Activated T-helper 17 cell treated with anti-CD3 and anti-CD28 coated beads, Interleukin-2, amount 50 U/mL, for 72 hours (primary cell): ENCODE data around the gene SH3RF2. TPM values are rescaled to one million over a fixed set of nuclear protein-coding genes. Genes with fewer than 3 reads are reported as not detected.
"Not testable (repeated sequence)": the region's sequence is repeated elsewhere in the genome, so short reads cannot be mapped to it uniquely, and the experiment has no call there.

Experiments used
- ATAC-seq: fragments of 150-1000 bp; cut with Tn5 transposase; replicated peaks from 2 replicates; pipeline ENCODE4 v1.10.0; 2021; ENCODE audit warnings: mild to moderate bottlenecking, moderate library complexity
- H3K27ac Mint-ChIP-seq: one replicate; pipeline ENCODE4 v1.8.0; 2022; ENCODE audit warnings: mixed read lengths
- H3K27me3 Mint-ChIP-seq: one replicate; pipeline ENCODE4 v1.8.0; 2022; ENCODE audit warnings: mixed read lengths
- H3K36me3 Mint-ChIP-seq: one replicate; pipeline ENCODE4 v1.8.0; 2022; ENCODE audit warnings: low read depth, mild to moderate bottlenecking, mixed read lengths
- H3K4me1 Mint-ChIP-seq: one replicate; pipeline ENCODE4 v1.8.0; 2022; ENCODE audit warnings: mixed read lengths
- H3K4me3 Mint-ChIP-seq: one replicate; pipeline ENCODE4 v1.8.0; 2022; ENCODE audit warnings: mild to moderate bottlenecking, mixed read lengths
- H3K9me3 Mint-ChIP-seq: one replicate; pipeline ENCODE4 v1.8.0; 2022; ENCODE audit warnings: mixed read lengths
- total RNA-seq, 2 donors: library from RNA; stranded (reverse); gene quantifications; one replicate each; pipeline ENCODE4 v1.2.3, GENCODE V29; 2022

The SH3RF2 gene
- total RNA-seq, 2 donors from 2014 or later: 0.80 TPM; not detected in 1

- no peaks in the 10 kb centered on the region for H3K36me3 Mint-ChIP-seq
- H3K4me1 Mint-ChIP-seq: peaks cover 9% of the 10 kb centered on the region
These were observed 13.1 kb downstream of the SH3RF2 start for GRCh38 chr5:145949474-145949873.

GRCh38 chr5:145951071-145951470 is 14.7 kb downstream of the SH3RF2 start:
- Mint-ChIP-seq H3K4me1 (peaks cover 3% of the 10 kb centered on the region), H3K9me3 (no peaks in the 10 kb centered on the region), H3K27me3 (peaks cover 32% of the 10 kb centered on the region), H3K36me3 (no peaks in the 10 kb centered on the region), H3K27ac (no peak overlapping the region), H3K4me3 (no peak overlapping the region)
- ATAC-seq: no peak

More at GRCh38 chr5:145949474-145949873, 13.1 kb downstream of the SH3RF2 start:
- no peaks in the 10 kb centered on the region for H3K9me3 Mint-ChIP-seq
- no peak overlapping the region for H3K27ac Mint-ChIP-seq
- ATAC-seq: no peak
- H3K27me3 Mint-ChIP-seq: peaks cover 30% of the 10 kb centered on the region
- no peak overlapping the region for H3K4me3 Mint-ChIP-seq

DNA sequence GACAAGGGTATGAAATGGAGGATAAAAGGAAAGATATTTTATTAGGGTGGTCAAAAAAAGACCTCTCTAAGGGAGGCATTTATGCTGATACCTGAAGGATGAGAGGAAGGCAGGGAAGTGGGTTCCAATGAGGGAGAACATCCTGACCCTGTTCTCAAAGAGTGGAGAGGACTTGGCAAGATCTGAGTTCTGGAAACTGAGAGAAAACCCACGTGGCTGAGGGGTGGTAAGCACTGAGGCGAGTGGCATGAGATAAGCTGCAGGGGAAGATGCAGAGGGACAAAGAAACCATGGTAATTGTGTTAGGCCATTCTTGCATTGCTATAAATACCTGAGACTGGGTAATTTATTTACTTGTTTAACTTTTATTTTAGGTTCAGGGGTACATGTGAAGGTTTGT is 16.8 kb downstream of the SH3RF2 start:
- H3K36me3 Mint-ChIP-seq: no peaks in the 10 kb centered on the region
- H3K27me3 Mint-ChIP-seq: peaks cover 36% of the 10 kb centered on the region
- H3K27ac Mint-ChIP-seq: no peak overlapping the region
- H3K9me3 Mint-ChIP-seq: no peaks in the 10 kb centered on the region
- H3K4me1 Mint-ChIP-seq: no peaks in the 10 kb centered on the region
- ATAC-seq: no peak
- no peak overlapping the region for H3K4me3 Mint-ChIP-seq

DNA sequence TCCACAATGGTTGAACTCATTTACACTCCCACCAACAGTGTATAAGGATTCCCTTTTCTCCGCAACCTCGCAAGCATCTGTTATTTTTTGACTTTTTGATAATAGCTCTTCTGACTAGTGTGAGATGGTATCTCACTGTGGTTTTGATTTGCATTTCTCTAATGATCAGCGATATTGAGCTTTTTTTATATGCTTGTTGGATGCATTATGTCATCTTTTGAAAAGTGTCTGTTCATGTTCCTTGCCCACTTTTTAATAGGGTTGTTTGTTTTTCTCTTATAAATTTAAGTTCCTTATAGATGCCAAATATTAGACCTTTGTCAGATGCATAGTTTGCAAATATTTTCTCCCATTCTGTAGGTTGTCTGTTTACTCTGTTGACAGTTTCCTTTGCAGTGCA is 17.8 kb downstream of the SH3RF2 start:
- peaks cover 32% of the 10 kb centered on the region for H3K27me3 Mint-ChIP-seq
- H3K9me3 Mint-ChIP-seq, H3K36me3 Mint-ChIP-seq, H3K27ac Mint-ChIP-seq, H3K4me1 Mint-ChIP-seq, H3K4me3 Mint-ChIP-seq, ATAC-seq: not testable (repeated sequence)

DNA sequence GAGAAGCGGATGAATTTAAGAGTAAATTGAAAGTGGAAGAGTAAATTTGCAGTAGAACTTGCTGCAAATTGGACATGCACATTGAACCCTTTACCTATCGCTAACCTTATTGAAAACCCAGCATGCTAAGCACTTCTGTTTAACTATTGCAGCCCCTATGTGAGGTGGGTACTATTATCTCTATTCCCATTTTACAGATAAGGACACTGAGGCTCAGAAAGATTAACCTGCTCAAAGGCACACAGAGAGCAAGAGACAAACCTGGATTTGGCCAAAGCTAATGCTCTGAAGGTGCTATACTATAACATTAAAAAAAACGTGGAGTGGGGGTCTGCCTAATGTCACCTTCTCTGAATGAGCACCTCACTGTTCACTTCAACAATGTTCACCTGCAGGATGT is 21.0 kb downstream of the SH3RF2 start:
- H3K4me3 Mint-ChIP-seq: no peak overlapping the region
- H3K4me1 Mint-ChIP-seq: no peaks in the 10 kb centered on the region
- peaks cover 22% of the 10 kb centered on the region for H3K27me3 Mint-ChIP-seq
- no peaks in the 10 kb centered on the region for H3K36me3 Mint-ChIP-seq
- no peak overlapping the region for H3K27ac Mint-ChIP-seq
- no peak for ATAC-seq
- H3K9me3 Mint-ChIP-seq: no peaks in the 10 kb centered on the region

DNA sequence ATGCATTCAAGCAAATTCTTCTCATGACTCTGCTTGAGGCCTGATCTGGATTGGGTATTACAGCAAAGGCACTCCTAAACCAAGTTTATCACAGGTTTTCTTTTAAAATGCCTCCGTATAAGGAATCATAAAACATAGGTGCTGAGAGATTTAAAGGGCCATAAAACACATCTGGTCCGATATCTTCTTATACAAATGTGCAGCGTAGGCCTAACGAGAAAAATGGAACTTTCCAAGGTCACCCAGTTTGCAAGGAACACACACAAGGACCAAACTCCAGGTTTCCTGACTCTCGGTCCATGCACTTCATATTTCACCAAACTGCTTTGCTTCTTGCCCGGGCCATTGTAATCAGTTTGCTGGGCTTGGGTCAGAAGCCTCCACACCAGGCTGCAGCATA is 22.1 kb downstream of the SH3RF2 start:
- H3K27ac Mint-ChIP-seq: no peak overlapping the region
- ATAC-seq: no peak
- H3K4me3 Mint-ChIP-seq: no peak overlapping the region
- H3K4me1 Mint-ChIP-seq: no peaks in the 10 kb centered on the region
- H3K36me3 Mint-ChIP-seq: no peaks in the 10 kb centered on the region
- no peaks in the 10 kb centered on the region for H3K9me3 Mint-ChIP-seq
- H3K27me3 Mint-ChIP-seq: peaks cover 15% of the 10 kb centered on the region

DNA sequence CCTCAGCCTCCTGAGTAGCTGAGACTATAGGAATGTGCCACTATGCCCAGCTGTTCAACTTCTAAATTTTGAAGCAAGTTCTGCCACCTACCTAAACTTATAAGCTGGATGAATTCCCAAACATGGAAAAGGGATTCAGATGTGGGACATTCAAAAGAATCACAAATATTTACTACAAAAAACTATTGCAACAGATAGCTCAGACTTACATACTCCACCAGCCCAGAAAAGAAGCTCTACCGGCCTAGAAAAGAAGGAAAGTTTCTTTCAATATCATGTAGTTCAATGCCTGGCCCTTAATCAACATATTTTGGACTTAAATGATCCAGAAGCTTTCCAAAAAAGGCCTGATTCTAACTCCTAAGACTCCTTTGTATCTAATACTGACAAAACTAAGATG is 23.8 kb downstream of the SH3RF2 start:
- no peaks in the 10 kb centered on the region for H3K9me3 Mint-ChIP-seq
- H3K27ac Mint-ChIP-seq: no peak overlapping the region
- no peaks in the 10 kb centered on the region for H3K36me3 Mint-ChIP-seq
- H3K4me3 Mint-ChIP-seq: no peak overlapping the region
- no peak for ATAC-seq
- peaks cover 9% of the 10 kb centered on the region for H3K27me3 Mint-ChIP-seq
- no peaks in the 10 kb centered on the region for H3K4me1 Mint-ChIP-seq

GRCh38 chr5:145960848-145961600 is 24.6 kb downstream of the SH3RF2 start:
- ATAC-seq: no peak
- Mint-ChIP-seq H3K4me3 (no peak overlapping the region), H3K9me3 (no peaks in the 10 kb centered on the region), H3K27me3 (peaks cover 5% of the 10 kb centered on the region), H3K4me1 (no peaks in the 10 kb centered on the region), H3K27ac (no peak overlapping the region), H3K36me3 (no peaks in the 10 kb centered on the region)

DNA sequence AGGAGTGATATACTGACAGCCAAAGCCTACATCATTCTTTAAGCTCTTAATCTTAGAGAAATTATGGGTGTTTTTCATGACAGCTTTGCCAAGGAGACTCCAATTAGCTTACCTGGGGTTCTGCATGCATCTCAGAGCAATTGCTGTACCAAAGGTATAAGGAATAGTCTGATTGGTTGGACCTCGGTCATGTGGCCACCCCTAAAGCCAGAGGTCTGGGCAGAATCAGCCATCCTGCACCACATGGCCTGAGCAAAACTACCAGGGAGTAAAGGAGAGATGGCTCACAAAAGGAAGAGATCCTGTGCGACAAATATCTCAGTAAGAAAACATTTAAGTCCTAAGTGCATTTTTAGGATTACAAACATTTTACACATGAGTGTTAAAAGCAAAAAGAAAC is 25.6 kb downstream of the SH3RF2 start:
- Mint-ChIP-seq H3K4me1 (no peaks in the 10 kb centered on the region), H3K27me3 (peaks cover 3% of the 10 kb centered on the region), H3K27ac (no peak overlapping the region), H3K4me3 (no peak overlapping the region), H3K9me3 (no peaks in the 10 kb centered on the region), H3K36me3 (no peaks in the 10 kb centered on the region)
- ATAC-seq: no peak

GRCh38 chr5:145964008-145964407 is 27.6 kb downstream of the SH3RF2 start:
- H3K4me3 Mint-ChIP-seq, H3K27ac Mint-ChIP-seq, H3K36me3 Mint-ChIP-seq, ATAC-seq, H3K27me3 Mint-ChIP-seq, H3K4me1 Mint-ChIP-seq, H3K9me3 Mint-ChIP-seq: not testable (repeated sequence)

- no peaks in the 10 kb centered on the region for H3K36me3 Mint-ChIP-seq
- no peaks in the 10 kb centered on the region for H3K4me1 Mint-ChIP-seq
- no peak overlapping the region for H3K4me3 Mint-ChIP-seq
- H3K27ac Mint-ChIP-seq: no peak overlapping the region
- H3K27me3 Mint-ChIP-seq: peaks cover 7% of the 10 kb centered on the region
- H3K9me3 Mint-ChIP-seq: no peaks in the 10 kb centered on the region
- ATAC-seq: no peak
These were observed 29.4 kb downstream of the SH3RF2 start for GRCh38 chr5:145965804-145966203.

DNA sequence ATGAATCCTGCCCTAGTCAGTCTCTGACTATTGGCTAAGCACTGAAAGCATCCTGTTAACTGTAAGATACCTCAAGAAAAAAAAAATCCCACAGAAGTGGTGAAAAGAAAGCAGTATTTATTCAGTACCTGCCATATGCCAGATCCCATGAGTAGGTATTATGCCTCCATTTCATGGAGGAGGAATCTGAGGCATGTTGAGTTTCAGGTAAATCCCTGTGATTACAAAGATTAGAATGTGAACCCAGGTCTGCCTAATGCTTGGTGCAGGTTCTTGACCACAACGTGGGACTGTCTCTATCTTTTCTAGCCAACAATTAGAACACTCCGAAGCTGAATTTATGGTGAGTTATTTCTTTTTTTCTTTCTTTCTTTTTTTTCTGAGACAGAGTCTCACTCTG is 30.9 kb downstream of the SH3RF2 start:
- Mint-ChIP-seq H3K4me1 (no peaks in the 10 kb centered on the region), H3K4me3 (no peak overlapping the region), H3K36me3 (no peaks in the 10 kb centered on the region), H3K9me3 (no peaks in the 10 kb centered on the region), H3K27ac (no peak overlapping the region), H3K27me3 (peaks cover 7% of the 10 kb centered on the region)
- ATAC-seq: no peak

DNA sequence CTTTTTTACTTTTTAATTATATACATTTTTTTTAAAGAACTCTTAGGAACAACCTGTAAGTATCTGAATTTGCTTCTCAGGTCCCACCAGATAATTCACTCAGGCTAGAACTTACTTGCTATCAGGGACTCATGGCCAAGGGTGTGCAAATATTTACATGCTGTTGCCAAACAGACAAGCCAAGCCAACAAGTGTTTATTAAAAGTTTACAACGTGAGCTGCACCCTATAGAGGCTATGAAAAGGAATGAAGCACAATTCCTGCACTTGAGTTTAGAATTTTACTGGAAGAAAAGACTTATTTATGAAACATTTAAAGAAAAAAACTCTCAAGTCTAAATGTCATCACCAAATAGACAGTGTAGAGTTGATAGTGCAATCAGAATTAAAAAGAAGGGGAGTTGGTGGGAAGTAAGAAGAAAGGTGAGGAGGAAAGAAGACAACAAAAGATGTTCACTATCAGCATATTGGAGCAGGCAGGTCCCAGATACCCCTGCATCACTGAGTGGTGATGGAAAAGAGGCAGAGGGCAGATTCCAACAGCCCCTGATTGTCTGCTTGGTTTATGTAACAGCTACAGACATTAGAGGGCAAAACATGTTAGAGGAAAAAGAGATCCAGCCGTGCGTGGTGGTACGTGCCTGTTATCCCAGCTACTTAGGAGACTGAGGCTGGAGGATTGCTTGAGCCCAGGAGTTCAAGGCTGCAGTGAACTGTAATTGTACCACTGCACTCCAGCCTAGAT is 32.8 kb downstream of the SH3RF2 start:
- no peak for ATAC-seq
- Mint-ChIP-seq H3K4me1 (no peaks in the 10 kb centered on the region), H3K4me3 (no peak overlapping the region), H3K27ac (no peak overlapping the region), H3K9me3 (no peaks in the 10 kb centered on the region), H3K27me3 (peaks cover 9% of the 10 kb centered on the region), H3K36me3 (no peaks in the 10 kb centered on the region)

DNA sequence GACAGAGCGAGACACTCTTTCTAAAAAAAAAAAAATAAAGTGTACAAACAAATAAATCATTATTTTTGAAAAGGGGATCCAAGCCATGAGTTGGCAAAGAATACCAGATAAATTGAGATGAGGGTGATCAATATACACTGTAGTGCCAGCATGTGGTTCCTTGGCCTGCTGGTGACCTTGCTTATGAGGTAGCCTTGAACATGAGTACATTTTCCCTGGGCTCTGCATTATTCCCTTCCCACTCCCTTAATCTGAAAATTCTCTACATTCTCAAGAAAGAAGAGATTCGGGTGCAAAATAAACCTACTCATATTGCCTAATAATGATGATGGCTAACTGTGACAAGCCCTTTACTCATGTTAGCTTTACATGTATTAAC is 33.3 kb downstream of the SH3RF2 start:
- H3K36me3 Mint-ChIP-seq: no peaks in the 10 kb centered on the region
- H3K27ac Mint-ChIP-seq: no peak overlapping the region
- H3K27me3 Mint-ChIP-seq: peaks cover 14% of the 10 kb centered on the region
- H3K4me3 Mint-ChIP-seq: no peak overlapping the region
- H3K4me1 Mint-ChIP-seq: no peaks in the 10 kb centered on the region
- no peak for ATAC-seq
- no peaks in the 10 kb centered on the region for H3K9me3 Mint-ChIP-seq

DNA sequence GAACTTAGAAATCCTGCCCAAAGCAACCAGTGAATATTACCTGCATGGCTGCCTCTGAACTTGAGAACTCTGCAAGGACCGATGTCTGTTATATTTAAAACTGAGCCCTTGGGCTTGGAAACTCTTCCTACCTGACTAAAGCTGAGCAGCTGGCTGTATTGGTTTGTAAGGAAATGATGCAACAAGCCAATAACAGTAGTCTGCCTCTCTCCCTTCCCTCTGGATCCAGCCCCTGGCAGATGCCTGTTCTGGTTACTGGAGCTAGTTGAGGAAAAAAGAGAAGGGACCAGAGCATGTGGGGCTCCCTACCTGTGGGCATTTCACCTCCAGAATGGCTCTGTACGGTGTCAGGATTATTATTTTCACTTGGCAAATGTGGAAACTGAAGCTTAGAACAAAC is 34.7 kb downstream of the SH3RF2 start:
- no peaks in the 10 kb centered on the region for H3K9me3 Mint-ChIP-seq
- peaks cover 11% of the 10 kb centered on the region for H3K27me3 Mint-ChIP-seq
- ATAC-seq: no peak
- no peak overlapping the region for H3K27ac Mint-ChIP-seq
- no peaks in the 10 kb centered on the region for H3K4me1 Mint-ChIP-seq
- H3K4me3 Mint-ChIP-seq: no peak overlapping the region
- H3K36me3 Mint-ChIP-seq: no peaks in the 10 kb centered on the region
